Mucosa of descending colon (tissue), 3 donors: Measurements from ENCODE around the gene SLC27A3. TPM values are rescaled to one million over a fixed set of nuclear protein-coding genes. Genes with fewer than 3 reads are reported as not detected.

Experiments used
- ATAC-seq: fragments of 200-7000 bp; cut with Tn5 transposase; one replicate; pipeline ENCODE4 v1.9.1; 2020; ENCODE audit warnings: mild to moderate bottlenecking, moderate library complexity
- DNase-seq, 3 donors: peaks; one replicate each; pipeline ENCODE4 v3.0.0-alpha.2; 2020
- H3K36me3 ChIP-seq: fragments of 200-600 bp; one replicate; pipeline ENCODE4 v1.8.0; 2021; ENCODE audit warnings: low read depth, mild to moderate bottlenecking
- H3K4me1 ChIP-seq: fragments of 200-600 bp; one replicate; pipeline ENCODE4 v1.8.0; 2021; ENCODE audit warnings: low read depth, mild to moderate bottlenecking
- H3K4me3 ChIP-seq: fragments of 200-600 bp; one replicate; pipeline ENCODE4 v1.8.0; 2021; ENCODE audit warnings: mild to moderate bottlenecking
- H3K9me3 ChIP-seq: fragments of 200-600 bp; one replicate; pipeline ENCODE4 v1.8.0; 2021; ENCODE audit warnings: mild to moderate bottlenecking
- intact Hi-C, 2 donors: fragments of 100-400 bp; cut with DNase I in 1 of 2; cut with micrococcal nuclease in 1 of 2; formaldehyde crosslinking; loops; one replicate each; pipeline versions ENCODE4 v1.11.0 to v1.11.1; 2022; cut with DNase I, micrococcal nuclease
- total RNA-seq, 3 donors: library from RNA; stranded (reverse); fragmentation: NEBNext Ultra II Directional in 2 of 3; extraction: Animal tissue kit (Norgen Biotek cat#: 25700) in 2 of 3; gene quantifications; one replicate each; pipeline versions ENCODE4 v1.2.1 to v1.2.4, GENCODE V29; 2021 to 2023
- TF ChIP-seq, protein P1 (sequence below): fragments of 200-600 bp; IDR thresholded peaks from one replicate; pipeline ENCODE4 v1.8.0; 2022; ENCODE audit warnings: antibody characterized with exemption, mild to moderate bottlenecking
- donor health status: DM: no; HTN: no; CAD: no; lungs with moderate emphysema.
- donor health status: DM: no; HTN: no; CAD: no.
- donor health status: DM: no; HTN: yes; CAD: no.

Gene SLC27A3
- total RNA-seq, 3 donors from 2014 or later, result 17.9 to 35.1 (median 22.9) TPM

DNA sequence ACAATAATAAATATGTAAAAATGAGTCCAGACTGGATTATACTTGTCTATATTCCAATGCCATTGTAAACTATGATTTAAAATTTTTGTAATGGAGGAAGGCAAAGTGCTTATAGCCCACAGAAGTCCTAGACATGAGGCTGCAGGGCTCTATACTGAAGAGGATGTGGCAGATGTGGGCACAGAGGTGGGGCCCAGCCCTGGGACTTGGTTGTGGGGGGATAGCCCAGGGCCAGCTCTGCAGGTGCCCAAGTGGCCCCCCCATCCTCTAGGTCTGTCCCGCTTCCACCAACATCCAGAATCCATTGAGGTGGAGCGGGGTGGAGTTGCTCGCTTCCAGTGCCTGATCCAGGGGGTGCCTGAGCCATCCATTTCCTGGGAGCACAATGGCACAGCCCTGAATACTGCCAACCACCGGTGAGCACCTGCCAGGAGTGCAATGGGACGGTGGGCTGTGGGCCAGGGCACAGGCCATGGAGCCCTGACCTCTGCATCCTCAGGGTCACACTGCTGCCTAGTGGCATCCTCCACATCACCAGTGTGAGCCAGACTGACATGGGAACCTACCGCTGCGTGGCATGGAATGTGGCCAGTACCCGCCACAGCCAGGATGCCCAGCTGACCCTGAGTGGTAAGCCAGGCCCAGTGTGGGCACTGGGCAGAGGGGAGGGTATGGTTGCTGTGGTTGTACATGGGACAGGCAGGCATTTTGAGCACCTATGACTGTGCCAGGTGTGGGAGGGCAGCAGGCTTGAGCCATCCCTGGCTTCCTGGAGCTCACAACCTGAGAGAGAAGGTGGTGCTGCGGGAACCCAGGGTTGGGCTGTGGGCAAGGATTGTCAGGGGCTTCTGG lies 21.0 kb downstream of the SLC27A3 start:
- DNase-seq, result peak in 1 of 3 donors; percentile 43
- ATAC-seq, result no peak
- Histone ChIP-seq H3K36me3 (no peaks in the 10 kb centered on the region), H3K4me1 (peaks cover 4% of the 10 kb centered on the region), H3K4me3 (no peak overlapping the region), H3K9me3 (no peaks in the 10 kb centered on the region)
- TF ChIP-seq, protein P1, sequence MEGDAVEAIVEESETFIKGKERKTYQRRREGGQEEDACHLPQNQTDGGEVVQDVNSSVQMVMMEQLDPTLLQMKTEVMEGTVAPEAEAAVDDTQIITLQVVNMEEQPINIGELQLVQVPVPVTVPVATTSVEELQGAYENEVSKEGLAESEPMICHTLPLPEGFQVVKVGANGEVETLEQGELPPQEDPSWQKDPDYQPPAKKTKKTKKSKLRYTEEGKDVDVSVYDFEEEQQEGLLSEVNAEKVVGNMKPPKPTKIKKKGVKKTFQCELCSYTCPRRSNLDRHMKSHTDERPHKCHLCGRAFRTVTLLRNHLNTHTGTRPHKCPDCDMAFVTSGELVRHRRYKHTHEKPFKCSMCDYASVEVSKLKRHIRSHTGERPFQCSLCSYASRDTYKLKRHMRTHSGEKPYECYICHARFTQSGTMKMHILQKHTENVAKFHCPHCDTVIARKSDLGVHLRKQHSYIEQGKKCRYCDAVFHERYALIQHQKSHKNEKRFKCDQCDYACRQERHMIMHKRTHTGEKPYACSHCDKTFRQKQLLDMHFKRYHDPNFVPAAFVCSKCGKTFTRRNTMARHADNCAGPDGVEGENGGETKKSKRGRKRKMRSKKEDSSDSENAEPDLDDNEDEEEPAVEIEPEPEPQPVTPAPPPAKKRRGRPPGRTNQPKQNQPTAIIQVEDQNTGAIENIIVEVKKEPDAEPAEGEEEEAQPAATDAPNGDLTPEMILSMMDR, result no peak
- intact Hi-C loops, result loop anchor here in 1 of 2 donors (10.0 kb wide), 2 partner anchors 149 to 189 kb away; partner anchors contain the start of genes DENND4B and RAB13

DNA sequence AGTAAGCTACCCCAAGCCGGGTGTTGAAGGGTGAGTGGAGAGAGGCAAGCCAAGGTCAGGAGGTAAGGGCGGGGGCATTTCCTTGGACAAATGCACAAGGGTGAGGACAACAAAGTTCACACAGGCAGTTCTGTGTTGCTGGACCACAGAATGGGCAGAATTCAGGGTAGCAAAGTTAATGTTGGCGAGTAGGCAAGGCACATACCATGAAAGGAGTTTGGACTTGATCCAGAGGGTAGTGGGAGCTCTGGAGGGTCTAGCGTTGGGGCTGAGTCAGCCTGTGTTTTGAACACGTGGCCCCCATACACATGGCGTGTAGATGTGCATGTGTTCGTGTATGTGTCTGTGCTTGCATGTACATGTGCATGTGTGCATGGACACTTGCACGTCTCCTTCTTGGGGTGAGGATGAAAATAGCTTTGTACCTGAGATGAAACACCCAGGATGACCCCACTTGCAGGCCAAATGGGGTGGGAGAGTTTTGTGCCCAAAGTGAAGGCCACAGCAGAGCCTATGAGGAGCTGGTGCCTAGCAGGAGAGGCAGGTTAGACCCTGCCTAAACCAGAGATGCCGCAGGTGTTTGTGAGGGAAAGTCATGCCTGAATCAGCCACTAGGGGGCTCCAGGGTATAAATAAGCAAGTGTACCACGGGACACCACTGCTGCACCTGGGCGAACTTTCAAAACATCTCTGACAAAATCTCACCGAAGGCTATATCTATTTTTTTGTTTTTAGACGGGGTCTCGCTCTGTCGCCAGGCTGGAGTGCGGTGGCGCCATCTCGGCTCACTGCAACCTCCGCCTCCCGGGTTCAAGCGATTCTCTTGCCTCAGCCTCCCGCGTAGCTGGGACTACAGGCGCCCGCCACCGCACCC lies 21.8 kb downstream of the SLC27A3 start:
- Histone ChIP-seq H3K4me1 (peaks cover 4% of the 10 kb centered on the region), H3K4me3 (no peak overlapping the region), H3K9me3 (no peaks in the 10 kb centered on the region), H3K36me3 (no peaks in the 10 kb centered on the region)
- ATAC-seq (peak; percentile 88), DNase-seq (peak; percentile 60 to 98 (median 71))
- intact Hi-C loops, result loop anchor here in 1 of 2 donors (10.0 kb wide), 2 partner anchors 148 to 188 kb away; partner anchors contain the start of genes DENND4B and RAB13
- TF ChIP-seq, protein P1, result peak; percentile 76

DNA sequence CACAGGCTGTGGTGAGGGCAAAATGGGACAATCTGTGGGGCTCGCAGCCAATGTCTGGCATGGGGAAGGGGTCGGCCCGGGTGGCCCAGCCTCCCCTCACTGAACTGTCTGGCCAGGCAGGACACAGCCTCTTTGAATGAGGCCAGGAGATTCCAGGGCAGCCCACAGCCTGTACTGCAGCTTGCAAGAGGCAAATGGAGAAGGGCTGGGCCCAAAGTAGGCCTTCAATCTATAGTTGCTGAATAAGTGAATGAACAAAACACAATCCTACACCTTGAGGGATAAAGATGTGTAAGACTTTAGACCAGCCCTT lies 23.2 kb downstream of the SLC27A3 start:
- no peak for ATAC-seq
- no peak for DNase-seq
- Histone ChIP-seq H3K4me1 (peaks cover 4% of the 10 kb centered on the region), H3K36me3 (no peaks in the 10 kb centered on the region), H3K4me3 (no peak overlapping the region), H3K9me3 (no peaks in the 10 kb centered on the region)
- intact Hi-C loops, result loop anchor here in 1 of 2 donors (10.0 kb wide), 2 partner anchors 146 to 186 kb away; partner anchors contain the start of genes DENND4B and RAB13
- TF ChIP-seq, protein P1, result no peak

DNA sequence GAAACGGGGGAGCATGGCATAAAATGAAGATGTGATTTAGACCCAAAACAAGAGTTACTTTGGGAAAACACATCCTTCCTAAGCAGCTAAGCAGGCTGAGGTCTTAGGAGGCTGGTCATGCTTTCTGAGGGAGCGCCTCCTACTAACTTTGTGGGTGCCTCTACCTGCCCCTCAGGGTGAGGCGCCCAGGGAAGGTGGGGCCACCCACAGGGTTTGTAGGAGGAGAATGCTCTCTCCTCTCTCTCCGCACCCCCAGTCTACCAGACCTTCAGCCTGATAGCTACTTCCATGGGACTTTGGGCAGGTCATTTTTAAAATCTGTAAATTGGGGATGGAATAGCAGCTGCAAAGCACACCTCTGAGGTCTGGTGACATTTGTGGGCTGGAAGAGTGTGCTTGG lies 23.8 kb downstream of the SLC27A3 start:
- H3K9me3 ChIP-seq, result no peaks in the 10 kb centered on the region
- TF ChIP-seq, protein P1, result no peak
- no peaks in the 10 kb centered on the region for H3K36me3 ChIP-seq
- no peak for DNase-seq
- H3K4me3 ChIP-seq, result no peak overlapping the region
- no peak for ATAC-seq
- intact Hi-C loops, result loop anchor here in 1 of 2 donors (10.0 kb wide), 2 partner anchors 146 to 186 kb away; partner anchors contain the start of genes DENND4B and RAB13
- H3K4me1 ChIP-seq, result peaks cover 4% of the 10 kb centered on the region
